Measurements from ENCODE around the gene USP6.

The USP6 gene

DNA sequence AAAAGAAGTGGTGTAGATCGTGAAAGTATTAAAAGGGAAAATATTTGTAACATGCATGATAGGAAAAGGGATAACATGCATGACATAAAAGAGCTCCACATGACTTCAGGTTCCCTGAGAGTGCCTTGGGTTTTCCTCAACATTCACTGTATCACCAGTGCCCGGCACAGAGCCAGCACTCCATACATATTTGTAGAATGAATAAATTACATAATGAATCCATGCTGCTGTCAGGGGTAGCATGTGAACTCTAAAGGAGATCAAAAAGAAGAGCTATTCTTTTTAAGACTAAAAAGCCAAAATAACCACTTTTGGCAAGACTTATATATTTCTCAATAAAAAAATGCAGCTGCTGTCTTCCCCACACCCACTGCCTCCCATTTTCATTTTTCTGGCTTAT is 78.5 kb downstream of the USP6 start:
- Histone ChIP-seq H3K4me1 (peaks cover 6% of the 10 kb centered on the region), H3K27ac (no peak overlapping the region), H3K4me2 (ENCODE audit: low read length) (no peak overlapping the region), H3K36me3 (ENCODE audit: control insufficient read depth, insufficient read depth, low read length) (no peaks in the 10 kb centered on the region), H3K4me3 (ENCODE audit: low read depth, low read length) (no peak overlapping the region), H3K9ac (no peak overlapping the region), H2AFZ (no peak overlapping the region), H3K27me3 (ENCODE audit: control insufficient read depth, insufficient read depth, low read length) (no peaks in the 10 kb centered on the region), H3K79me2 (peaks cover 18% of the 10 kb centered on the region), H3K9me3 (ENCODE audit: control insufficient read depth, low read length) (no peaks in the 10 kb centered on the region)
- TF ChIP-seq, protein P1, sequence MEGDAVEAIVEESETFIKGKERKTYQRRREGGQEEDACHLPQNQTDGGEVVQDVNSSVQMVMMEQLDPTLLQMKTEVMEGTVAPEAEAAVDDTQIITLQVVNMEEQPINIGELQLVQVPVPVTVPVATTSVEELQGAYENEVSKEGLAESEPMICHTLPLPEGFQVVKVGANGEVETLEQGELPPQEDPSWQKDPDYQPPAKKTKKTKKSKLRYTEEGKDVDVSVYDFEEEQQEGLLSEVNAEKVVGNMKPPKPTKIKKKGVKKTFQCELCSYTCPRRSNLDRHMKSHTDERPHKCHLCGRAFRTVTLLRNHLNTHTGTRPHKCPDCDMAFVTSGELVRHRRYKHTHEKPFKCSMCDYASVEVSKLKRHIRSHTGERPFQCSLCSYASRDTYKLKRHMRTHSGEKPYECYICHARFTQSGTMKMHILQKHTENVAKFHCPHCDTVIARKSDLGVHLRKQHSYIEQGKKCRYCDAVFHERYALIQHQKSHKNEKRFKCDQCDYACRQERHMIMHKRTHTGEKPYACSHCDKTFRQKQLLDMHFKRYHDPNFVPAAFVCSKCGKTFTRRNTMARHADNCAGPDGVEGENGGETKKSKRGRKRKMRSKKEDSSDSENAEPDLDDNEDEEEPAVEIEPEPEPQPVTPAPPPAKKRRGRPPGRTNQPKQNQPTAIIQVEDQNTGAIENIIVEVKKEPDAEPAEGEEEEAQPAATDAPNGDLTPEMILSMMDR (IDR thresholded peaks at IDR 0.05): no peak

DNA sequence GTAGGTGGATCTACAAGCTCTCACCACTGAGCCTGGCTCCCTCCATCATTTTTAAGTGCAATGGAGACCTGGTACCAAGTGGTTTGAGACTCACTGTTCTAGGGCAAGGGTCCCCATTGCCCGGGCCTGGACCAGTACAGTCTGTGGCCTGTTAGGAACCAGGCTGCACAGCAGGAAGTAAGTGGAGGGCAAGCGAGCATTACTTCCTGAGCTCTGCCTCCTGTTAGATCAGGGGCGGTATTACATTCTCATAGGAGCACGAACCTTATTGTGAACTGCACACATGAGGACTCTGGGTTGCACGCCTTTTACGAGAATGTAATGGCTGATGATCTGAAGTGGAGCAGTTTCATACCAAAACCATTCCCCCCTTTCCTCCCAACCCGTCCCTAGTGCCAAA is 82.6 kb downstream of the USP6 start:
- Histone ChIP-seq H3K79me2 (peaks cover 26% of the 10 kb centered on the region), H3K4me2 (ENCODE audit: low read length) (no peak overlapping the region), H3K9me3 (ENCODE audit: control insufficient read depth, low read length) (no peaks in the 10 kb centered on the region), H3K27me3 (ENCODE audit: control insufficient read depth, insufficient read depth, low read length) (no peaks in the 10 kb centered on the region), H3K9ac (no peak overlapping the region), H3K27ac (no peak overlapping the region), H3K4me3 (ENCODE audit: low read depth, low read length) (no peak overlapping the region), H3K36me3 (ENCODE audit: control insufficient read depth, insufficient read depth, low read length) (no peaks in the 10 kb centered on the region), H3K4me1 (no peaks in the 10 kb centered on the region), H2AFZ (no peak overlapping the region)
- TF ChIP-seq, protein P1 (IDR thresholded peaks at IDR 0.05): no peak

DNA sequence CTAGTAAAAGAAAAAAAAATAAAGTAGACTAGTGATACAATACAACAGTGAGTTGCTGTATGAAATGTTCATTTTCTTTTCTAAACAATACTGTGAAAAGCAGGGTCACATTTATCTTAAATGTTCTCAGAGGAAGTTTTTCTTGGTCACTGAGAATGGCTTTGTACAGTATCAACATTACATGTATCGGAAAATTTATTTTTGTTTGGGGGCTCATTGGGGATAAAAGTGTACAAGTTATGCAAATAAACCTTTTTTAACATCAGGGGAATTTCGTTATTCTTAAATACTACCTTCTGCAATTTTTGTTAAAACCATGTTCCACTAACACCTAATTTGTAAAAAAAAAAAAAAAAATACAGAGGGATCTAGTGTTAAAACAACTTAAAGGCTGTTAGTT is 84.5 kb downstream of the USP6 start:
- no peak overlapping the region for H3K4me2 ChIP-seq (ENCODE audit: low read length)
- no peaks in the 10 kb centered on the region for H3K9me3 ChIP-seq (ENCODE audit: control insufficient read depth, low read length)
- no peak overlapping the region for H3K27ac ChIP-seq
- H2AFZ ChIP-seq: no peak overlapping the region
- no peaks in the 10 kb centered on the region for H3K36me3 ChIP-seq (ENCODE audit: control insufficient read depth, insufficient read depth, low read length)
- TF ChIP-seq, protein P1 (IDR thresholded peaks at IDR 0.05): no peak
- no peak overlapping the region for H3K9ac ChIP-seq
- no peaks in the 10 kb centered on the region for H3K4me1 ChIP-seq
- H3K79me2 ChIP-seq: peaks cover 33% of the 10 kb centered on the region
- H3K27me3 ChIP-seq (ENCODE audit: control insufficient read depth, insufficient read depth, low read length): no peaks in the 10 kb centered on the region
- H3K4me3 ChIP-seq (ENCODE audit: low read depth, low read length): no peak overlapping the region

DNA sequence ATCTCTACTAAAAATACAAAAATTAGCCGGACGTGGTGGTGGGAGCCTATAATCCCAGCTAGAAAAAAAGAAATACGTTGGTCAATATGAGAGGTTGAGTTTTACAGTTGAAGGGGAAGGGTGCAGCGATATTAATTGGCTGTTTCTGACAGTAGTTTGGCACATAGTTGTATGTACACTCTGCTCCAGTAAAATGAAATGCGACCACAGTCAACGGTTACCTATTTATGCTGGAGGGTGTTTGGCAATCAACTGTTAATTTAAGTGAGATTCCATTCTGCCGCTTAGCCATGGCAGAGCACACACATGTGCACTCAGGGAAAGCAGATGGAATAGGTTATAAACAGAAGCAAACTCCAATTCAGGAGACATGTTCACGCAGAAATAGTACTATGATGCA is 85.2 kb downstream of the USP6 start:
- H2AFZ ChIP-seq: no peak overlapping the region
- no peaks in the 10 kb centered on the region for H3K4me1 ChIP-seq
- TF ChIP-seq, protein P1 (IDR thresholded peaks at IDR 0.05): no peak
- no peak overlapping the region for H3K9ac ChIP-seq
- no peaks in the 10 kb centered on the region for H3K27me3 ChIP-seq (ENCODE audit: control insufficient read depth, insufficient read depth, low read length)
- H3K79me2 ChIP-seq: peaks cover 36% of the 10 kb centered on the region
- H3K9me3 ChIP-seq (ENCODE audit: control insufficient read depth, low read length): no peaks in the 10 kb centered on the region
- H3K4me2 ChIP-seq (ENCODE audit: low read length): no peak overlapping the region
- H3K4me3 ChIP-seq (ENCODE audit: low read depth, low read length): no peak overlapping the region
- no peaks in the 10 kb centered on the region for H3K36me3 ChIP-seq (ENCODE audit: control insufficient read depth, insufficient read depth, low read length)
- H3K27ac ChIP-seq: no peak overlapping the region

DNA sequence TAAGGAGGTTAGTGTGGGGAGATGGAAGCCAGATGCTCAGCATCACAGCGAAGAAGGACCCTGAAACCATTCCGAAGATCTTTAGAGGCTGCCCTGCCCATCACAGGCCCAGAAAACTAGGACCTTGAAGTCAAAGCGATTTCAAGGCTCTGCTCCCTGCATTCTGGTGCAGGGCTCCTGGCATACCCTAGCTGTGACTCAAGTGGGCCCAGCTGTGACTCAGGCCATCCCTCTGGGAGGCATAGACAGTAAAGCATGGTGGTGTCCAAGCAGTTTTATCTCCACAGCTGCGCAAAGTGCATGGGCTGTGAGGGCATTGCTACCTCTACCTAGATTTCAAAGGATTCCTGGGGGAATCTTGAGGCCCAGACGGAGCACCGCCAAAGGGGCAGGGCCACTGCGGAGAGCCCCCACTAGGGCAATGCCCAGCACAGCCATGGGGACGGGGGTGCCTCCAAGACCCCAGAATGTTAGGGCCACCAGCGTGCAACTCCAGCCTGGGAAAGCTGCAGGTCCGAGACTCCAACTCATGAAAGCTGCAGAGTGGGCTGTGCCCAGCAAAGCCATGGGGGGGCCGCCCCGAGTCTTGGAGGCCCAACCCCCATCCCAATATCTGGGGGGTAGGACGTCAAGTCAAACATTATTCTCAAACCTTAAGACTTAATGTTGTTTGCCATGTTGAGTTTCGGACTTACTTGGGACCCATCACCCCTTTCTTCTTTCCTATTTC is 87.5 kb downstream of the USP6 start:
- no peak overlapping the region for H3K27ac ChIP-seq
- no peaks in the 10 kb centered on the region for H3K4me1 ChIP-seq
- H3K27me3 ChIP-seq (ENCODE audit: control insufficient read depth, insufficient read depth, low read length): no peaks in the 10 kb centered on the region
- peaks cover 36% of the 10 kb centered on the region for H3K79me2 ChIP-seq
- no peak overlapping the region for H3K4me3 ChIP-seq (ENCODE audit: low read depth, low read length)
- no peak overlapping the region for H2AFZ ChIP-seq
- no peaks in the 10 kb centered on the region for H3K9me3 ChIP-seq (ENCODE audit: control insufficient read depth, low read length)
- H3K4me2 ChIP-seq (ENCODE audit: low read length): no peak overlapping the region
- no peak overlapping the region for H3K9ac ChIP-seq
- no peaks in the 10 kb centered on the region for H3K36me3 ChIP-seq (ENCODE audit: control insufficient read depth, insufficient read depth, low read length)
- TF ChIP-seq, protein P1 (IDR thresholded peaks at IDR 0.05): no peak

Measured in parathyroid adenoma (tissue), 2 donors.